SK-N-SH (cell line): Measurements from ENCODE around the gene LRSAM1.

ENCODE experiments used
- CHD2 ChIP-seq: fragments of 150-350 bp; IDR thresholded peaks from 2 replicates; pipeline ENCODE4 v1.6.1; 2018; ENCODE audit warnings: low read length; ENCODE audit not compliant: partially characterized antibody
- EP300 ChIP-seq, 2 experiments: IDR thresholded peaks; 2 replicates each; pipeline versions ENCODE4 v1.4.0 to v1.6.1; 2012; ENCODE audit warnings: borderline replicate concordance in 1 of 2, low read depth in 1 of 2, low read length in 1 of 2
- EZH2phosphoT487 ChIP-seq: fragments of 200-600 bp; sonication (generic); IDR thresholded peaks from 2 replicates; pipeline ENCODE4 v1.6.1; 2017; ENCODE audit warnings: low read depth, mixed run types, mild to moderate bottlenecking, antibody characterized with exemption, moderate library complexity, borderline replicate concordance
- JUND ChIP-seq: IDR thresholded peaks from 2 replicates; pipeline ENCODE4 v1.4.0; 2012
- MAX ChIP-seq: IDR thresholded peaks from 2 replicates; pipeline ENCODE4 v1.4.0; 2012; ENCODE audit warnings: low read depth
- NFIC ChIP-seq: IDR thresholded peaks from 2 replicates; pipeline ENCODE4 v1.4.0; 2012; ENCODE audit warnings: borderline replicate concordance
- POLR2AphosphoS5 ChIP-seq: IDR thresholded peaks from 2 replicates; pipeline ENCODE4 v1.6.1; 2012; ENCODE audit warnings: low read depth, low read length
- RCOR1 ChIP-seq: fragments of 150-350 bp; IDR thresholded peaks from 2 replicates; pipeline ENCODE4 v1.6.1; 2017; ENCODE audit warnings: antibody characterized with exemption, low read length
- RXRA ChIP-seq: IDR thresholded peaks from 2 replicates; pipeline ENCODE4 v1.4.0; 2012; ENCODE audit warnings: low read depth, mild to moderate bottlenecking, borderline replicate concordance
- USF2 ChIP-seq: fragments of 150-350 bp; IDR thresholded peaks from 2 replicates; pipeline ENCODE4 v1.6.1; 2017; ENCODE audit warnings: antibody characterized with exemption, low read length, low read depth, borderline replicate concordance
- TF ChIP-seq, protein P1 (sequence below): fragments of 200-600 bp; sonication (generic); IDR thresholded peaks from 2 replicates; pipeline ENCODE4 v1.6.1; 2017; ENCODE audit warnings: antibody characterized with exemption, mild to moderate bottlenecking, moderate library complexity
- TF ChIP-seq, protein P2 (sequence below): IDR thresholded peaks from 2 replicates; pipeline ENCODE4 v1.6.1; 2012; ENCODE audit warnings: mild to moderate bottlenecking, low read depth, low read length, moderate library complexity

- no peak for TF ChIP-seq JUND
- TF ChIP-seq, protein P1, sequence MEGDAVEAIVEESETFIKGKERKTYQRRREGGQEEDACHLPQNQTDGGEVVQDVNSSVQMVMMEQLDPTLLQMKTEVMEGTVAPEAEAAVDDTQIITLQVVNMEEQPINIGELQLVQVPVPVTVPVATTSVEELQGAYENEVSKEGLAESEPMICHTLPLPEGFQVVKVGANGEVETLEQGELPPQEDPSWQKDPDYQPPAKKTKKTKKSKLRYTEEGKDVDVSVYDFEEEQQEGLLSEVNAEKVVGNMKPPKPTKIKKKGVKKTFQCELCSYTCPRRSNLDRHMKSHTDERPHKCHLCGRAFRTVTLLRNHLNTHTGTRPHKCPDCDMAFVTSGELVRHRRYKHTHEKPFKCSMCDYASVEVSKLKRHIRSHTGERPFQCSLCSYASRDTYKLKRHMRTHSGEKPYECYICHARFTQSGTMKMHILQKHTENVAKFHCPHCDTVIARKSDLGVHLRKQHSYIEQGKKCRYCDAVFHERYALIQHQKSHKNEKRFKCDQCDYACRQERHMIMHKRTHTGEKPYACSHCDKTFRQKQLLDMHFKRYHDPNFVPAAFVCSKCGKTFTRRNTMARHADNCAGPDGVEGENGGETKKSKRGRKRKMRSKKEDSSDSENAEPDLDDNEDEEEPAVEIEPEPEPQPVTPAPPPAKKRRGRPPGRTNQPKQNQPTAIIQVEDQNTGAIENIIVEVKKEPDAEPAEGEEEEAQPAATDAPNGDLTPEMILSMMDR: no peak
- TF ChIP-seq, protein P2, sequence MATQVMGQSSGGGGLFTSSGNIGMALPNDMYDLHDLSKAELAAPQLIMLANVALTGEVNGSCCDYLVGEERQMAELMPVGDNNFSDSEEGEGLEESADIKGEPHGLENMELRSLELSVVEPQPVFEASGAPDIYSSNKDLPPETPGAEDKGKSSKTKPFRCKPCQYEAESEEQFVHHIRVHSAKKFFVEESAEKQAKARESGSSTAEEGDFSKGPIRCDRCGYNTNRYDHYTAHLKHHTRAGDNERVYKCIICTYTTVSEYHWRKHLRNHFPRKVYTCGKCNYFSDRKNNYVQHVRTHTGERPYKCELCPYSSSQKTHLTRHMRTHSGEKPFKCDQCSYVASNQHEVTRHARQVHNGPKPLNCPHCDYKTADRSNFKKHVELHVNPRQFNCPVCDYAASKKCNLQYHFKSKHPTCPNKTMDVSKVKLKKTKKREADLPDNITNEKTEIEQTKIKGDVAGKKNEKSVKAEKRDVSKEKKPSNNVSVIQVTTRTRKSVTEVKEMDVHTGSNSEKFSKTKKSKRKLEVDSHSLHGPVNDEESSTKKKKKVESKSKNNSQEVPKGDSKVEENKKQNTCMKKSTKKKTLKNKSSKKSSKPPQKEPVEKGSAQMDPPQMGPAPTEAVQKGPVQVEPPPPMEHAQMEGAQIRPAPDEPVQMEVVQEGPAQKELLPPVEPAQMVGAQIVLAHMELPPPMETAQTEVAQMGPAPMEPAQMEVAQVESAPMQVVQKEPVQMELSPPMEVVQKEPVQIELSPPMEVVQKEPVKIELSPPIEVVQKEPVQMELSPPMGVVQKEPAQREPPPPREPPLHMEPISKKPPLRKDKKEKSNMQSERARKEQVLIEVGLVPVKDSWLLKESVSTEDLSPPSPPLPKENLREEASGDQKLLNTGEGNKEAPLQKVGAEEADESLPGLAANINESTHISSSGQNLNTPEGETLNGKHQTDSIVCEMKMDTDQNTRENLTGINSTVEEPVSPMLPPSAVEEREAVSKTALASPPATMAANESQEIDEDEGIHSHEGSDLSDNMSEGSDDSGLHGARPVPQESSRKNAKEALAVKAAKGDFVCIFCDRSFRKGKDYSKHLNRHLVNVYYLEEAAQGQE: no peak
- TF ChIP-seq EP300 (IDR thresholded peaks at IDR 0.05; ENCODE audit: borderline replicate concordance in 1 of 2, low read depth in 1 of 2, low read length in 1 of 2): no peak
- TF ChIP-seq EZH2phosphoT487: no peak
- no peak for TF ChIP-seq CHD2
- TF ChIP-seq USF2: no peak
- TF ChIP-seq RXRA: no peak
- TF ChIP-seq RCOR1: no peak
- TF ChIP-seq NFIC: no peak
- no peak for TF ChIP-seq POLR2AphosphoS5
- TF ChIP-seq MAX: no peak
These were observed 24.6 kb upstream of the LRSAM1 start for GRCh38 chr9:127426756-127427155.
